Vagina (tissue), 2 donors: Measurements from ENCODE around the gene KRTAP10-10. TPM values are rescaled to one million over a fixed set of nuclear protein-coding genes. Genes with fewer than 3 reads are reported as not detected.

ENCODE experiments used
- DNase-seq, 2 donors: peaks; one replicate each; pipeline ENCODE4 v3.0.0-alpha.2; 2017; ENCODE audit errors: extremely low spot score in 2 of 2
- H3K27ac ChIP-seq: fragments of 200-600 bp; sonication (generic); one replicate; pipeline ENCODE4 v1.5.1; 2019
- H3K27me3 ChIP-seq: fragments of 200-600 bp; sonication (generic); one replicate; pipeline ENCODE4 v1.5.1; 2019
- H3K36me3 ChIP-seq, 2 donors: fragments of 200-600 bp; sonication (generic); one replicate each; pipeline ENCODE4 v1.5.1; 2017 to 2019
- H3K4me1 ChIP-seq: fragments of 200-600 bp; sonication (generic); one replicate; pipeline ENCODE4 v1.5.1; 2019
- H3K4me3 ChIP-seq, 2 donors: fragments of 200-600 bp; sonication (generic); 1 replicate in 1 of 2; 2 replicates in 1 of 2; pipeline ENCODE4 v1.5.1; 2016 to 2019
- H3K9me3 ChIP-seq: fragments of 200-600 bp; sonication (generic); one replicate; pipeline ENCODE4 v1.5.1; 2019
- POLR2A ChIP-seq, 2 donors: fragments of 450-650 bp; IDR thresholded peaks; one replicate each; pipeline ENCODE4 v1.6.1; 2017; ENCODE audit warnings: antibody characterized with exemption in 2 of 2, mild to moderate bottlenecking in 2 of 2, moderate library complexity in 2 of 2
- POLR2AphosphoS5 ChIP-seq, 2 donors: sonication (generic); formaldehyde crosslinking; IDR thresholded peaks; one replicate each; pipeline ENCODE4 v1.9.0; 2017; ENCODE audit warnings: antibody characterized with exemption in 2 of 2, mild to moderate bottlenecking in 2 of 2, low read depth in 1 of 2; ENCODE audit not compliant: insufficient read depth in 1 of 2
- intact Hi-C: fragments of 100-400 bp; cut with DNase I; formaldehyde crosslinking; loops from one replicate; pipeline ENCODE4 v1.15.1; 2023
- total RNA-seq: library from RNA; depleted of rRNA; stranded (reverse); fragments of >200 nt; gene quantifications from one replicate; pipeline ENCODE4 v1.2.3, GENCODE V29; 2016
- TF ChIP-seq, protein P1 (sequence below), 3 experiments: fragments of 450-650 bp in 2 of 3; fragments of 200-600 bp in 1 of 3; sonication (generic) in 1 of 3; IDR thresholded peaks; one replicate each; pipeline ENCODE4 v1.5.1; 2017 to 2019; ENCODE audit warnings: antibody characterized with exemption in 3 of 3, mild to moderate bottlenecking in 2 of 3, moderate library complexity in 2 of 3

KRTAP10-10 gene
- total RNA-seq, 1 donor from 2014 or later, result not detected

DNA sequence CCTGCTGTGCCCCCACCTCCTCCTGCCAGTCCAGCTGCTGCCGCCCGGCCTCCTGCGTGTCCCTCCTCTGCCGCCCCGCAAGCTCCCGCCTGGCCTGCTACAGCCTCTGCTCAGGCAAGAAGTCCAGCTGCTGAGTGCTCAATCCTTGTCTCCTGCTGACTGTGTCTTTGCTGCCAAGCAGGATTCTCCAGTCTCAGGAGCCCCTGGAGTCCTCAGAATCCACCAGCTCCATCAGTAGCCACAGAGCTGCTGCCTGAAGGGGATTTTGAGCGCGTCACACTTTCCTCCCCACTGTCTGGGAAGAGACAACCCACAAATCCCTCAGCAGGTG lies 10.0 kb downstream of the KRTAP10-10 start:
- Histone ChIP-seq H3K27me3 (no peaks in the 10 kb centered on the region), H3K9me3 (no peaks in the 10 kb centered on the region), H3K4me3 (no peak overlapping the region), H3K4me1 (no peaks in the 10 kb centered on the region), H3K36me3 (no peaks in the 10 kb centered on the region), H3K27ac (no peak overlapping the region)
- intact Hi-C loops, result no loop called here
- TF ChIP-seq, protein P1, sequence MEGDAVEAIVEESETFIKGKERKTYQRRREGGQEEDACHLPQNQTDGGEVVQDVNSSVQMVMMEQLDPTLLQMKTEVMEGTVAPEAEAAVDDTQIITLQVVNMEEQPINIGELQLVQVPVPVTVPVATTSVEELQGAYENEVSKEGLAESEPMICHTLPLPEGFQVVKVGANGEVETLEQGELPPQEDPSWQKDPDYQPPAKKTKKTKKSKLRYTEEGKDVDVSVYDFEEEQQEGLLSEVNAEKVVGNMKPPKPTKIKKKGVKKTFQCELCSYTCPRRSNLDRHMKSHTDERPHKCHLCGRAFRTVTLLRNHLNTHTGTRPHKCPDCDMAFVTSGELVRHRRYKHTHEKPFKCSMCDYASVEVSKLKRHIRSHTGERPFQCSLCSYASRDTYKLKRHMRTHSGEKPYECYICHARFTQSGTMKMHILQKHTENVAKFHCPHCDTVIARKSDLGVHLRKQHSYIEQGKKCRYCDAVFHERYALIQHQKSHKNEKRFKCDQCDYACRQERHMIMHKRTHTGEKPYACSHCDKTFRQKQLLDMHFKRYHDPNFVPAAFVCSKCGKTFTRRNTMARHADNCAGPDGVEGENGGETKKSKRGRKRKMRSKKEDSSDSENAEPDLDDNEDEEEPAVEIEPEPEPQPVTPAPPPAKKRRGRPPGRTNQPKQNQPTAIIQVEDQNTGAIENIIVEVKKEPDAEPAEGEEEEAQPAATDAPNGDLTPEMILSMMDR (IDR thresholded peaks at IDR 0.05), result no peak
- TF ChIP-seq POLR2A (IDR thresholded peaks at IDR 0.05) (no peak), POLR2AphosphoS5 (IDR thresholded peaks at IDR 0.05; ENCODE audit: insufficient read depth in 1 of 2, low read depth in 1 of 2) (no peak)
- no peak for DNase-seq

GRCh38 chr21:44648557-44649311 lies 11.6 kb downstream of the KRTAP10-10 start:
- no peak for TF ChIP-seq POLR2A (IDR thresholded peaks at IDR 0.05)
- TF ChIP-seq POLR2AphosphoS5 (IDR thresholded peaks at IDR 0.05; ENCODE audit: insufficient read depth in 1 of 2, low read depth in 1 of 2), result no peak
- TF ChIP-seq, protein P1 (IDR thresholded peaks at IDR 0.05), result no peak
- no peak for DNase-seq
- intact Hi-C loops, result no loop called here
- H3K27me3 ChIP-seq, result no peaks in the 10 kb centered on the region
- no peak overlapping the region for H3K4me3 ChIP-seq
- no peak overlapping the region for H3K27ac ChIP-seq
- H3K4me1 ChIP-seq, result no peaks in the 10 kb centered on the region
- no peaks in the 10 kb centered on the region for H3K9me3 ChIP-seq
- H3K36me3 ChIP-seq, result no peaks in the 10 kb centered on the region

DNA sequence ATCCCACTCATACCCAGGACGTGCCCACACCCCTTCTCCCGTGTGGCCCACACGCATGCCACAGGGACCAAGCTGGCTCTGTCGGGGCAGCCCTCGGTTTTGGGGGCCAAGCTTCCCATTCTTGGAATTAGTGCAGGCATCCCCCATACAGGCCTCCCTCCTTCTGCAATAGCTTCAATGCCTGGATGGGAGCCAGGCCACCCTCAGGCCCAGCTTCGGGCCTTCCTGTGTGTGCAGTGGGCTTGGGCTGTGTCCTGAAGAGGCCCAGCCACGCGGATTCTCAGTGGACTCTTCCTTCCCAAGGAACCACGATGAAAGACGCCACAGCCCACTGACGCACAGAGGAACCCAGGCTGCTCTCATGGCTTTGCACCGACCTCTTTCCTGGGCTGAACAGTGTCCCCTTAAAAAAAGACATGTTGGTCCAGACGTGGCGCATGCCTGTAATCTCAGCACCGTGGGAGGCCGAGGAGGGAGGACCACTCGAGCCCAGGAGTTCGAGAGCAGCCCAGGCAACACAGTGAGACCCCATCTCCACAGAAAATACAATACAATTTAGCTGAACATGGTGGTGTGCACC lies 12.5 kb downstream of the KRTAP10-10 start:
- no peaks in the 10 kb centered on the region for H3K9me3 ChIP-seq
- DNase-seq, result no peak
- no peaks in the 10 kb centered on the region for H3K27me3 ChIP-seq
- no peak overlapping the region for H3K27ac ChIP-seq
- no peak overlapping the region for H3K4me3 ChIP-seq
- TF ChIP-seq, protein P1 (IDR thresholded peaks at IDR 0.05), result no peak
- TF ChIP-seq POLR2A (IDR thresholded peaks at IDR 0.05), result no peak
- H3K36me3 ChIP-seq, result no peaks in the 10 kb centered on the region
- intact Hi-C loops, result no loop called here
- no peaks in the 10 kb centered on the region for H3K4me1 ChIP-seq

DNA sequence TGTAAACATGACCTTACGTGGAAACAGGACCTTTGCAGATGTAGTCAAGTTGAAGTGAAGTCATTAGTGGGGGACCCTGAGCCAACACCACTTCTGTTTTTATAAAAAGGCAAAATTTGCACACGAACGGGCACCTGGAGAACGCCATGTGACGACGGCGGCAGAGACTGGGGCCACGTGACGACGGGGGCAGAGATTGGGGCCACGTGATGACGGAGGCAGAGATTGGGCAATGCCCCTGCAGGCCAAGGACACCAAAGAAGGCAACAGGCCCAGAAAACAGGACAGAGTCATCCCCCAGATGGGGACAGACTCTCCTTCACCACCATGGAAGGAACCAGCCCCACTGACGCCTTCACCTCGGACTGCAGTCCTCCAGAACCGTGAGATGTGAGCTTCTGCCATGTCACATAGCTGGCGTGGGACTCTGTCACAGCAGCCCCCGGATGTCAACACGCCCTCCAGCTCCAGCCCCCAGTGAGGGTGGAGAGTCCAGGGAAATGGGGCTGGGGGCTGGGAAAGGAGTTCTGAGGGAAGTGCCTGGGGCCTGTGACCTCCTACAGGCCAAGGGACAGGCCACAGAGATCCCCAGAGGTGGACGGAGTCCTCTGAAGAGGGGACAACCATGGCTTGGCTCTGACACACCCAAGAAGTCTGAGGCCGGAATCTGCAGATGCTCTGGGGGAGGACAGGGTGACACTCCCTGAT lies 13.3 kb downstream of the KRTAP10-10 start:
- Histone ChIP-seq H3K9me3 (no peaks in the 10 kb centered on the region), H3K4me1 (no peaks in the 10 kb centered on the region), H3K36me3 (no peaks in the 10 kb centered on the region), H3K4me3 (no peak overlapping the region), H3K27ac (no peak overlapping the region), H3K27me3 (no peaks in the 10 kb centered on the region)
- DNase-seq, result no peak
- intact Hi-C loops, result no loop called here
- TF ChIP-seq POLR2A (IDR thresholded peaks at IDR 0.05) (no peak), POLR2AphosphoS5 (IDR thresholded peaks at IDR 0.05; ENCODE audit: insufficient read depth in 1 of 2, low read depth in 1 of 2) (no peak)
- TF ChIP-seq, protein P1 (IDR thresholded peaks at IDR 0.05), result no peak
